ENCODE data around the gene NLK.

DNA sequence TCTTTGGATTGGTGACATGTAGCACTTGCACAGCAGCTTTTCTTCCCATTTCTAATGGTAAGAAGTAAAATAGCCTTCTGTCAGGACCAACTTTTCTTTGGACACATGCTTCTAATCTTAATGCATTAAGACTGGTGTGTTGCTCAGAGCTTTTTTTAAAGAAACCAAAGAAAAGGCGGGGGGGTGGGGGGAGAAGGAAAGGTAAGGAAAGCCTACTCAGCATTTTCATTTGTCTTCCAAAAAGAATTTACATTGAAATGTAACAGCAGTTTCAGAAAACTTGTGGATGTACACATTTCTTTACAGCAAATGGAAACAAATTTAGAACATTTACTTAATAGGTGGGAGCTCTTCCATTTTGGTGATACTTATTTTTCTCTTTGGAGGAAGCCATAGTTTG, 49.6 kb downstream of the NLK start:
- no peak for TF ChIP-seq POLR2AphosphoS5 (IDR thresholded peaks at IDR 0.05; ENCODE audit: insufficient read depth, low read depth, low read length)
- TF ChIP-seq CTCF (IDR thresholded peaks at IDR 0.05; ENCODE audit: extremely low read depth in 1 of 2, insufficient read depth in 1 of 2, low read depth in 1 of 2, low read length in 2 of 2), result no peak
- TF ChIP-seq EZH2 (IDR thresholded peaks at IDR 0.05; ENCODE audit: borderline replicate concordance, low read depth, low read length, severe bottlenecking), result no peak
- no peak for TF ChIP-seq POLR2A (IDR thresholded peaks at IDR 0.05; ENCODE audit: low read depth, low read length)

All from endothelial cell of umbilical vein (primary cell).